ENCODE results near the gene PPP1R1C. TPM values are rescaled to one million over a fixed set of nuclear protein-coding genes. Genes with fewer than 3 reads are reported as not detected.

PPP1R1C gene
- total RNA-seq, 1 donor from 2014 or later: 5.5 TPM

DNA sequence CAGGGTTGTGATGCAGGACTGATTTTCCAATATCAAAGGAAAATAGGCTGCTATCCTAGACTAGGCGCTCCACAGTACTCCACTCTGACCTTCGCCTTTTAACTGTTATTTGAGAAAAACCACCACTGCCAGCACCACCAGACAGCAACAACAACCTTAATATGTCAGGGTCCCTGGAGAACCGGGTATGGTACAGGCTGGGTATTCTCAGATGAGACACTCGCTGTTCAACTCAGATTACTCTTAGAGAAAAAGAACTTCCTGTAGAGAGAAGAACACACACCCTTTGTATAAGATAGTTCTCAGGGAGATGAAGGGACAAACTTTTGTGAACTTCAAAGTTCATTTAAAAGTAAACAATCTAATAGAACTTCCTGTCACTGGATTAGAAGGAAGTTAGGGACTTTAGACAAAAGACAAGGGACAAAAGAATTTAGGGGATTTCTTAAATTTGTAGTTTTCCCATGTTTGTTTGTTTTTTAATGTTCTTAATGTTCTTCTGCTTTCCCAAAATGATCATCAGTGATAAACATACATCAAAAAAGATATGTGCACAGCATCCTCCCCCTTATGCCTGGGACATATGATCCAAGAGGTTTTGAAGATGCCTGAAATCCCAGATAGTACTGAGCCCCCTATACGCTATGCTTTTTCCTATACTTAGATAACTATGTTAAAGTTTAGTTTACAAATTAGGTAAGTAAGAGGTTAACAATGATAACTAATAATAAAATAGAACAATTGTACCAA, 41.3 kb upstream of the PPP1R1C start:
- H2AFZ ChIP-seq (replicated peaks): no peak overlapping the region
- H3K4me3 Mint-ChIP-seq: no peak overlapping the region

DNA sequence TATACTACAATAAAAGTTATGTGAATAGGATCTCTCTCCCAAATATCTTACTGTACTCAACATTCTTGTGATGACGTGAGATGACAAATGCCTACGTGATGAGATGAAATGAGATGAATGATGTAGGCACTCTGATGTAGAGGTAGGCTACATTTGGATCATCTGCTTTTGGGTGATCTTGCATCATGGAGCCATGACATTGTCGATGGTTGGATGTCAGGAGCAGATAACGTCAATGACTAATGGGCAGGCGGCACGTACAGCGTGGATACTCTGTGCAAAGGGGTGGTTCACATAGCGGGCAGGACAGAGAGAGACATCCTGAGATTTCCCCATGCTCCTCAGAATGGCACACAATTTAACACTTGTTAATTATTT, 40.8 kb upstream of the PPP1R1C start:
- no peak overlapping the region for H3K27ac ChIP-seq
- TF ChIP-seq EZH2 (IDR thresholded peaks at IDR 0.05) (no peak), EZH2phosphoT487 (IDR thresholded peaks at IDR 0.05) (no peak)
- TF ChIP-seq, protein P1, sequence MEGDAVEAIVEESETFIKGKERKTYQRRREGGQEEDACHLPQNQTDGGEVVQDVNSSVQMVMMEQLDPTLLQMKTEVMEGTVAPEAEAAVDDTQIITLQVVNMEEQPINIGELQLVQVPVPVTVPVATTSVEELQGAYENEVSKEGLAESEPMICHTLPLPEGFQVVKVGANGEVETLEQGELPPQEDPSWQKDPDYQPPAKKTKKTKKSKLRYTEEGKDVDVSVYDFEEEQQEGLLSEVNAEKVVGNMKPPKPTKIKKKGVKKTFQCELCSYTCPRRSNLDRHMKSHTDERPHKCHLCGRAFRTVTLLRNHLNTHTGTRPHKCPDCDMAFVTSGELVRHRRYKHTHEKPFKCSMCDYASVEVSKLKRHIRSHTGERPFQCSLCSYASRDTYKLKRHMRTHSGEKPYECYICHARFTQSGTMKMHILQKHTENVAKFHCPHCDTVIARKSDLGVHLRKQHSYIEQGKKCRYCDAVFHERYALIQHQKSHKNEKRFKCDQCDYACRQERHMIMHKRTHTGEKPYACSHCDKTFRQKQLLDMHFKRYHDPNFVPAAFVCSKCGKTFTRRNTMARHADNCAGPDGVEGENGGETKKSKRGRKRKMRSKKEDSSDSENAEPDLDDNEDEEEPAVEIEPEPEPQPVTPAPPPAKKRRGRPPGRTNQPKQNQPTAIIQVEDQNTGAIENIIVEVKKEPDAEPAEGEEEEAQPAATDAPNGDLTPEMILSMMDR (IDR thresholded peaks at IDR 0.05): no peak

More for the DNA sequence above, 41.3 kb upstream of the PPP1R1C start:
- Histone ChIP-seq H3K27ac (no peak overlapping the region), H3K36me3 (no peaks in the 10 kb centered on the region), H4K20me1 (ENCODE audit: low read depth) (no peaks in the 10 kb centered on the region), H3K4me3 (no peak overlapping the region), H3K79me2 (ENCODE audit: low read depth) (no peaks in the 10 kb centered on the region), H3K4me1 (no peaks in the 10 kb centered on the region), H3K9ac (no peak overlapping the region), H3K4me2 (no peak overlapping the region), H3K9me3 (ENCODE audit: low read depth) (no peaks in the 10 kb centered on the region), H3F3A (ENCODE audit: low read depth) (no peaks in the 10 kb centered on the region), H3K27me3 (no peaks in the 10 kb centered on the region)
- Mint-ChIP-seq H3K36me3 (no peaks in the 10 kb centered on the region), H3K4me1 (peaks cover 3% of the 10 kb centered on the region), H3K27ac (no peak overlapping the region), H3K27me3 (ENCODE audit: insufficient read depth, low read depth) (no peaks in the 10 kb centered on the region), H3K9me3 (no peaks in the 10 kb centered on the region)
- no peak for TF ChIP-seq EZH2phosphoT487 (IDR thresholded peaks at IDR 0.05)
- TF ChIP-seq, protein P1 (IDR thresholded peaks at IDR 0.05): no peak
- no peak for TF ChIP-seq EZH2 (IDR thresholded peaks at IDR 0.05)
- no peak for DNase-seq (ENCODE audit: low spot score)

DNA sequence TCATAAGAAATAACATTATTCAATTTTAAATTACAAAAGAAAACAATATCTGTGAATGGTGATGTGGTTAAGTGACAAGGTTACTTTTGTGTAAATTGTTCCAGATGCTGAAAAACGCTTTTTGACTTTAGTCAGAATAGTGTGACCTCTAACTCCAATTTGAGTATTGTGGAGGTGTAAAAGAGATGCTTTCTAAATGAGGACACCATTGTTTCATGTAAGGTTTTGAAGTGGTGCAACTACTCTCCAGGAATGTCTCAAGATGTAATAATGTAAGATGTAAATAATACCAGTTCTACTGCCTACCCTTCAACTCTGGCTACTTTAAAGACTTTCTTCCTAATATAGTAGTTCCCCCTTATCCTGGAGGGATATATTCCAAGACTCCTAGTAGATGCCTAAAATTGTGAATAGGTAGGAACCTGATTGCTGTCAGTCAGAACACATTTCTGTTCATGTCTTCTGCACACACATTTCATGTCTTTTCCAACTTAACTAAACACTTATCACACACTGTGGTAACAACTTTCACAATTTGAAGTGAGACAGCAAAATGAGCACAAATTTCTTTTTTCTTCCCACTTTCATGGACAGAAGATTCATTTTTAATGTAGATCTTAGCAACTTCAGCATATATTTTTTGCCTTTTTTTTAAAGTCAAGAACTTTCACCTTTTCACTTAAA, 39.1 kb upstream of the PPP1R1C start:
- H2AFZ ChIP-seq (replicated peaks): no peak overlapping the region
- H3K4me3 ChIP-seq: no peak overlapping the region
- no peaks in the 10 kb centered on the region for H4K20me1 ChIP-seq (ENCODE audit: low read depth)
- no peaks in the 10 kb centered on the region for H3K9me3 ChIP-seq (ENCODE audit: low read depth)
- no peaks in the 10 kb centered on the region for H3F3A ChIP-seq (ENCODE audit: low read depth)
- H3K36me3 Mint-ChIP-seq: no peaks in the 10 kb centered on the region
- H3K4me1 Mint-ChIP-seq: peaks cover 3% of the 10 kb centered on the region
- H3K4me3 Mint-ChIP-seq: no peak overlapping the region
- H3K4me2 ChIP-seq: no peak overlapping the region
- no peak for DNase-seq (ENCODE audit: low spot score)
- no peaks in the 10 kb centered on the region for H3K36me3 ChIP-seq
- no peak overlapping the region for H3K27ac Mint-ChIP-seq
- H3K9me3 Mint-ChIP-seq: no peaks in the 10 kb centered on the region
- no peak for TF ChIP-seq EZH2 (IDR thresholded peaks at IDR 0.05)
- no peak for TF ChIP-seq EZH2phosphoT487 (IDR thresholded peaks at IDR 0.05)
- TF ChIP-seq, protein P1 (IDR thresholded peaks at IDR 0.05): no peak
- no peaks in the 10 kb centered on the region for H3K79me2 ChIP-seq (ENCODE audit: low read depth)
- H3K4me1 ChIP-seq: no peaks in the 10 kb centered on the region
- no peaks in the 10 kb centered on the region for H3K27me3 ChIP-seq
- no peak overlapping the region for H3K9ac ChIP-seq
- no peak overlapping the region for H3K27ac ChIP-seq
- H3K27me3 Mint-ChIP-seq (ENCODE audit: insufficient read depth, low read depth): no peaks in the 10 kb centered on the region

More for the DNA sequence above, 40.8 kb upstream of the PPP1R1C start:
- Histone ChIP-seq H2AFZ (replicated peaks) (no peak overlapping the region), H3K36me3 (no peaks in the 10 kb centered on the region), H3K4me2 (no peak overlapping the region), H3K4me1 (no peaks in the 10 kb centered on the region), H3K9ac (no peak overlapping the region), H3K9me3 (ENCODE audit: low read depth) (no peaks in the 10 kb centered on the region), H3K79me2 (ENCODE audit: low read depth) (no peaks in the 10 kb centered on the region), H4K20me1 (ENCODE audit: low read depth) (no peaks in the 10 kb centered on the region), H3K27me3 (no peaks in the 10 kb centered on the region), H3K4me3 (no peak overlapping the region), H3F3A (ENCODE audit: low read depth) (no peaks in the 10 kb centered on the region)
- DNase-seq (ENCODE audit: low spot score): no peak
- Mint-ChIP-seq H3K27ac (no peak overlapping the region), H3K27me3 (ENCODE audit: insufficient read depth, low read depth) (no peaks in the 10 kb centered on the region), H3K9me3 (no peaks in the 10 kb centered on the region), H3K4me3 (no peak overlapping the region), H3K4me1 (peaks cover 3% of the 10 kb centered on the region), H3K36me3 (no peaks in the 10 kb centered on the region)
